SKM-1 (cell line): ENCODE data around the gene SPSB1.

Experiments used
- DNase-seq: peaks from one replicate; lab custom pipeline; 2025; ENCODE audit not compliant: unreplicated experiment; lab: John Stamatoyannopoulos, UW

Gene SPSB1

GRCh38 chr1:9278585-9279153 lies 14.0 kb upstream of the SPSB1 start:
- DNase-seq = no peak

- no peak for DNase-seq
Measured at GRCh38 chr1:9279172-9279840, 13.4 kb upstream of the SPSB1 start.

- DNase-seq = no peak
Measured at GRCh38 chr1:9280015-9280860, 12.5 kb upstream of the SPSB1 start.

- DNase-seq = no peak
Measured at GRCh38 chr1:9281071-9281827, 11.4 kb upstream of the SPSB1 start.

GRCh38 chr1:9281908-9282695 lies 10.6 kb upstream of the SPSB1 start:
- DNase-seq = no peak

GRCh38 chr1:9282696-9282955 lies 10.1 kb upstream of the SPSB1 start:
- no peak for DNase-seq

GRCh38 chr1:9284061-9284460 lies 8.6 kb upstream of the SPSB1 start:
- DNase-seq = no peak

- DNase-seq = no peak
Measured at GRCh38 chr1:9286556-9286955, 6.1 kb upstream of the SPSB1 start.

- DNase-seq = peak; percentile 35
Measured at GRCh38 chr1:9289090-9289534, 3.6 kb upstream of the SPSB1 start.

GRCh38 chr1:9289711-9290485 lies 2.8 kb upstream of the SPSB1 start:
- DNase-seq = no peak

GRCh38 chr1:9291914-9292360 lies 757 bp upstream of the SPSB1 start:
- DNase-seq = no peak

GRCh38 chr1:9293241-9293532 lies 493 bp downstream of the SPSB1 start:
- DNase-seq = no peak

GRCh38 chr1:9293533-9294404 lies 1.1 kb downstream of the SPSB1 start:
- no peak for DNase-seq

GRCh38 chr1:9294405-9294773 lies 1.7 kb downstream of the SPSB1 start:
- no peak for DNase-seq

GRCh38 chr1:9294910-9295636 lies 2.4 kb downstream of the SPSB1 start:
- DNase-seq = no peak

GRCh38 chr1:9295884-9296283 lies 3.2 kb downstream of the SPSB1 start:
- DNase-seq = no peak

GRCh38 chr1:9296850-9297249 lies 4.2 kb downstream of the SPSB1 start:
- no peak for DNase-seq

GRCh38 chr1:9297831-9298230 lies 5.1 kb downstream of the SPSB1 start:
- no peak for DNase-seq

- DNase-seq = no peak
Measured at GRCh38 chr1:9298282-9298681, 5.6 kb downstream of the SPSB1 start.
